Measurements from ENCODE around the gene CSNK2A1. TPM values are rescaled to one million over a fixed set of nuclear protein-coding genes. Genes with fewer than 3 reads are reported as not detected.

Gene CSNK2A1
- total and polyA plus RNA-seq, 4 donors = 17.0 to 60.3 (median 39.7) TPM

- Histone ChIP-seq H3K9ac (ENCODE audit: low read depth in 1 of 2, low read length in 2 of 2) (no peak overlapping the region), H3K4me3 (ENCODE audit: low read depth in 1 of 3, low read length in 3 of 3) (no peak overlapping the region), H3K9me3 (ENCODE audit: control insufficient read depth in 4 of 4, low read length in 3 of 4) (no peaks in the 10 kb centered on the region), H3K36me3 (ENCODE audit: control insufficient read depth in 4 of 4, insufficient read depth in 3 of 4, low read depth in 1 of 4, low read length in 3 of 4) (no peaks in the 10 kb centered on the region), H3K27ac (ENCODE audit: low read depth in 1 of 2, low read length in 2 of 2) (no peak overlapping the region), H3K4me1 (ENCODE audit: control insufficient read depth in 4 of 4, insufficient read depth in 4 of 4, low read length in 3 of 4) (no peaks in the 10 kb centered on the region), H3K27me3 (ENCODE audit: control insufficient read depth in 4 of 4, insufficient read depth in 4 of 4, low read length in 3 of 4) (peaks cover 0 to 3% (median 1%) of the 10 kb centered on the region in 4 donors)
- TF ChIP-seq TAF1 (conservative IDR thresholded peaks at IDR 0.05) (no peak), ATF3 (IDR thresholded peaks at IDR 0.05) (no peak), YY1 (IDR thresholded peaks at IDR 0.05) (no peak), NR2F2 (IDR thresholded peaks at IDR 0.05) (no peak), HNF4G (IDR thresholded peaks at IDR 0.05) (no peak), FOXA2 (IDR thresholded peaks at IDR 0.05) (no peak), REST (IDR thresholded peaks at IDR 0.05) (no peak), GABPA (IDR thresholded peaks at IDR 0.05 in 1 of 2, conservative IDR thresholded peaks at IDR 0.05 in 1 of 2) (no peak), FOXA1 (IDR thresholded peaks at IDR 0.05) (no peak)
- 94% methylated on average over 4 of the region's 4 CpGs for WGBS
- DNase-seq (ENCODE audit: low spot score) = no peak
These were observed 6.3 kb upstream of the CSNK2A1 start for GRCh38 chr20:549722-550496.

- 56% methylated on average over 1 of the region's 1 CpG for WGBS
These were observed 5.3 kb upstream of the CSNK2A1 start for GRCh38 chr20:548906-549305.

More at GRCh38 chr20:548906-549305, 5.3 kb upstream of the CSNK2A1 start:
- TF ChIP-seq MAX (IDR thresholded peaks at IDR 0.05) = no peak
- no peak for TF ChIP-seq REST (IDR thresholded peaks at IDR 0.05)
- no peak for TF ChIP-seq YY1 (IDR thresholded peaks at IDR 0.05)
- TF ChIP-seq FOXA2 (IDR thresholded peaks at IDR 0.05) = no peak
- TF ChIP-seq HNF4A (conservative IDR thresholded peaks at IDR 0.05) = no peak
- TF ChIP-seq ZBTB33 (IDR thresholded peaks at IDR 0.05) = no peak
- no peak for TF ChIP-seq CTCF (IDR thresholded peaks at IDR 0.05; ENCODE audit: low read depth, low read length, missing input control)
- no peak for TF ChIP-seq TAF1 (conservative IDR thresholded peaks at IDR 0.05)
- Histone ChIP-seq H3K9ac (ENCODE audit: low read depth in 1 of 2, low read length in 2 of 2) (no peak overlapping the region), H3K27ac (ENCODE audit: low read depth in 1 of 2, low read length in 2 of 2) (no peak overlapping the region), H3K4me3 (ENCODE audit: low read depth in 1 of 3, low read length in 3 of 3) (no peak overlapping the region), H3K9me3 (ENCODE audit: control insufficient read depth in 4 of 4, low read length in 3 of 4) (no peaks in the 10 kb centered on the region), H3K36me3 (ENCODE audit: control insufficient read depth in 4 of 4, insufficient read depth in 3 of 4, low read depth in 1 of 4, low read length in 3 of 4) (no peaks in the 10 kb centered on the region), H3K4me1 (ENCODE audit: control insufficient read depth in 4 of 4, insufficient read depth in 4 of 4, low read length in 3 of 4) (peaks cover 0 to 5% (median 0%) of the 10 kb centered on the region in 4 donors), H3K27me3 (ENCODE audit: control insufficient read depth in 4 of 4, insufficient read depth in 4 of 4, low read length in 3 of 4) (peaks cover 0 to 3% (median 1%) of the 10 kb centered on the region in 4 donors)
- no peak for DNase-seq (ENCODE audit: low spot score)
